Activated T-cell treated with anti-CD3 and anti-CD28 coated beads, Interleukin-2, amount 50 U/mL, for 24 hours (primary cell): ENCODE measurements around the gene SCUBE1.

Experiments
- DNase-seq: peaks from one replicate; pipeline ENCODE4 v3.0.0-alpha.2; 2020
- H3K27ac Mint-ChIP-seq: 2 replicates; pipeline ENCODE4 v1.8.0; 2020; ENCODE audit warnings: mild to moderate bottlenecking, mixed read lengths
- H3K27me3 Mint-ChIP-seq: 2 replicates; pipeline ENCODE4 v1.8.0; 2020; ENCODE audit warnings: mixed read lengths
- H3K36me3 Mint-ChIP-seq: 2 replicates; pipeline ENCODE4 v1.8.0; 2020; ENCODE audit warnings: low read depth, mixed read lengths
- H3K4me1 Mint-ChIP-seq: 2 replicates; pipeline ENCODE4 v1.8.0; 2020; ENCODE audit warnings: low read depth, mixed read lengths
- H3K4me3 Mint-ChIP-seq: 2 replicates; pipeline ENCODE4 v1.8.0; 2020; ENCODE audit warnings: mild to moderate bottlenecking, moderate library complexity, mixed read lengths
- H3K9me3 Mint-ChIP-seq: 2 replicates; pipeline ENCODE4 v1.8.0; 2020; ENCODE audit warnings: mixed read lengths

SCUBE1 gene

DNA sequence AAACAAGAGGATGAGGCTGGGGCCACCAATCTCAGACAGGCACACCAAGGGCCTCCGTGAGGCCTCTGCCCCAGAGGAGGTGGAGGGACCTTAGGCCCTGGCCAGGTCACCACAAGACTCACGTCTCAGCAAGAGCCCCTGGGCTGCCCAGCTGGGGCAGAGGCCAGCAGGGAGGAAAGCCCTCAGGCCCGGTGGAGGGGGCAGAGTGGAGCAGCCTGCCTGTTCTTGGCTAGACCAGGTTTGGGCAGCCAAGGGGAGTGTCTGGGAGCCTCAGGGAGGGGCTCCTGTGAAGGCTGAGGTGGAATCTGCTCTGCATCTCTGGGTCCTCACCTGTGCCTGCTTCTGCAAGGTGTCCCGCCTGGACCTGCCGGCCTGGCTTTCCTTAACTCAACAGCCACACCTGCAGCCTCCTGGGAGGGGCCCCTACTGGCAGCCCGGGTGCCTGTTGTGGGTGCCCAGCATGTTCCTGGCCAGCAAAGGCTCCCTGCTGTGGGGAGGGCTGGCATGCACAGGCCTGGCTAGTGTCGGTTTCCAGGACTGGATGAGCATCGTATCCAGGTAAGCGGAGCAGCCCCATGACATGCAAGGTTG is 168.1 kb downstream of the SCUBE1 start:
- peak overlapping the region; percentile 47 for H3K27ac Mint-ChIP-seq

DNA sequence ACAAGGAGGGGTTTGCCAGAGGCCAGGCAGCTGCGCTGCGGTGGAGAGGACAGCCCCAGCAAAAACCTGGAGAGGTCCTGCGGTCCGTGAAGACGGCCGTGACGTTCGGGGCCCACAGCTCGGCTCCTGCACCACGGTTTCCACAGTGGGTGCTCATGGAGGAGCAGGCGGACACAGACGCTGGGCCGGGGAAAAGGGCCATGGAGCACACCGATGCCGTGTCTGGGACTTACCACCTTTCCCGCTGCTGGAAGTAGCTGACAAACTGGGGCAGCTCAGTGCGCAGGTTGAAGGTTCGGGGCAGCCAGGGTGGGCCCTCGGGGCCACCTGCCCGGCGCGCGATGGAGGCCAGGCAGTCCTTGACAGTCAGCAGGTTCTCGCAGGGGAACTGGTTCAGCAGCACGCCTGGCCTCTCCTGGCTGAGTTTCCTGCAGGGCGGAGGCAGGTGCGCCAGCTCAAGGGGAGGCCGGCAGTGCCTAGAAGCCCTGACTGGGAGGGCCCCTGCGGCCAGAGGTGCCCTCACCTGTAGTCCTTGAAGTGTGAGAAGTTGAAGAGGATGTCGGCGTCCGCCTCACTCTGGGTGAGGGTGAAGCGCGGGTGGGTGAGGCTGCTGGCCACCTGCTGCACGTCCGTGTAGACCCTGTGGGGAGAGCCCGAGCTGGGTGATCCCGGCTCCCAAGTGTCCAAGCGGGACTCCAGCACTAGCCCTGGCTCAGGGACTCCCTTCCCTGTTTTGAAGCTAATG is 169.0 kb downstream of the SCUBE1 start:
- no peak for DNase-seq
- Mint-ChIP-seq H3K36me3 (peaks cover 94% of the 10 kb centered on the region), H3K27me3 (no peaks in the 10 kb centered on the region), H3K27ac (no peak overlapping the region), H3K4me1 (peaks cover 1% of the 10 kb centered on the region), H3K4me3 (no peak overlapping the region), H3K9me3 (peaks cover 2% of the 10 kb centered on the region)

More for the DNA sequence above, 168.1 kb downstream of the SCUBE1 start:
- H3K4me1 Mint-ChIP-seq: peaks cover 1% of the 10 kb centered on the region
- no peak overlapping the region for H3K4me3 Mint-ChIP-seq
- no peak for DNase-seq
- H3K27me3 Mint-ChIP-seq: no peaks in the 10 kb centered on the region
- H3K9me3 Mint-ChIP-seq: peaks cover 2% of the 10 kb centered on the region
- H3K36me3 Mint-ChIP-seq: peaks cover 94% of the 10 kb centered on the region

DNA sequence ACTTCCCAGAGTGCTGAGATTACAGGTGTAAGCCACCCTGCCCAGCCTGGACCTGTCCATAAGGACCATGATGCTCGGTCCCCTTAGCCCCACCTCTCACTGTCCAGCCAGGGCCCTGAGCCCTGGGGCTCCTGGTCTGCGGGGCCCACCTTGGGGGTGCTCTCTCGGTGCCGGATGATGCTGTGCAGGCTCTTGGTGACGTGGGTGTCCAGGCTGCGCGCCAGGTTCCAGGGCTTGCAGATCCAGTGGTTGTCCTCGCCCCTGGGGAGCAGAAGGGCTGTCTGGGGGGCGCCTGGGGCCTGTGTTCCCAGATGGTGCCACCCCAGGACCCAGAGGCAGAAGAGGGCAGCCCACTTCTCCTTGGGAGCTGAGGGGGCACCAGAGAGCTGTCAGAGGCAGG is 169.6 kb downstream of the SCUBE1 start:
- no peaks in the 10 kb centered on the region for H3K27me3 Mint-ChIP-seq
- no peak overlapping the region for H3K27ac Mint-ChIP-seq
- peaks cover 94% of the 10 kb centered on the region for H3K36me3 Mint-ChIP-seq
- H3K9me3 Mint-ChIP-seq: peaks cover under 1% of the 10 kb centered on the region
- H3K4me1 Mint-ChIP-seq: peaks cover under 1% of the 10 kb centered on the region
- H3K4me3 Mint-ChIP-seq: no peak overlapping the region
- DNase-seq: no peak

DNA sequence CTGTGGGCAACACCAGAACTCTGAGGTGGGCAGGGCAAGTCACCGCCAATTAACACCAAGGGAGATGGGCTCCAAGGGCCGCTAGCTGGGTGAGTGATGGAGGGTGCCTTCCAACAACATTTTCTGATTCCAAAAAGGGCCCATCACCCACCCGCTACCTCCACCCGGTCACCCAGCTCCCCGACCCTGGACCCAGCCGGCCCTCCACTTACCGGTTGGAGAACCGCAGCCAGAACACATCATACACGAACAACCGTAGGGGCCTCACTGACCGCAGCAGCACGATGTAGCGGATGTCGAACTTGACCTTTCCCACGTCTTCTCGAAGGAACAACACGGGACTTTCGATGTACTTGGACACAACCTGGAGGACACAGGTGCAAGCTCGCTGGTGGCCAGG is 171.0 kb downstream of the SCUBE1 start:
- no peaks in the 10 kb centered on the region for H3K4me1 Mint-ChIP-seq
- peaks cover 91% of the 10 kb centered on the region for H3K36me3 Mint-ChIP-seq
- DNase-seq: no peak
- H3K9me3 Mint-ChIP-seq: no peaks in the 10 kb centered on the region
- no peak overlapping the region for H3K27ac Mint-ChIP-seq
- no peak overlapping the region for H3K4me3 Mint-ChIP-seq
- no peaks in the 10 kb centered on the region for H3K27me3 Mint-ChIP-seq

DNA sequence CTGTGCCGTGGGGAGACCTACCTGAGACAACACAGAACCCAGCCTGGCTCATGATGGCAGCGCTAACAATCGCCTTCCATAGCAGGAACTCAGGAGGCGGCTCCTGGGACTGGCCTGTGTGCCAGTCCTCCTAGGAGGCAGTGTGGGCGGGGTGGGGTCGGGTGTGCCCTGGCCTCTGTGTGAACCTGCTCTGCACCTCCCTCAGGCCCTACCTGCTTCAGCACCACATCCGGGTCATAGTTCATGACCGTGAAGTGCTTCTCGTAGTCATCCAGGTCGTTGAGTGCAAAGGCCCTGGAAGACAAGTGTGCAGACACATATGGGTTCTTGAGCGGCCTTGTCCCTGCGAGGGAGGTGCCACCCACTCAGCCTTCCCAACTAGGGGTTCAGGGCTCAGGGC is 171.6 kb downstream of the SCUBE1 start:
- Mint-ChIP-seq H3K36me3 (peaks cover 92% of the 10 kb centered on the region), H3K9me3 (no peaks in the 10 kb centered on the region), H3K4me1 (no peaks in the 10 kb centered on the region), H3K4me3 (no peak overlapping the region), H3K27ac (no peak overlapping the region), H3K27me3 (no peaks in the 10 kb centered on the region)
- no peak for DNase-seq

DNA sequence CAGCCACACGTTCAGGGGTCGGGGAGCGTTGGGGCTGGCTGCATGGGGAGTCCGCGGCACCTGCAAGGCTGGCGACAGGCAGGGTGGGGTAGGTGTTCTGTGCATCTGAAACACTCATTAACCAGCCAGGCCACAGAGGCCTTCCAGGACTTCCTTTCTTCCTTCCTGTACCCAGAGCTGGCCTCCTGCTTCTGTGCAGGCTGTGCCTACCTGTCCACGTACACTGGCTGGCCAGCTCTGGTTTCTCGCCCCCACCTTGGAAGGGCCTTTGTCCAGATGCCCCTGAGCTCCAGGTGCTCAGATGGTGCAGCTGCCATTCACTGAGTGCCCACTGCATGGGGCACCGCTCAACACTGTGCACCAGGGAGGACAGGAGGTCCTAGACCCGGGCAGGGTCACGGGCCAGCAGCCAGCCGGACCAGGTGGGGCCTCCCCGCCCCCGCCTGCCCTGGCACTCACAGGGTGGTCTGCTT is 172.1 kb downstream of the SCUBE1 start:
- H3K4me3 Mint-ChIP-seq: no peak overlapping the region
- H3K27me3 Mint-ChIP-seq: no peaks in the 10 kb centered on the region
- H3K9me3 Mint-ChIP-seq: no peaks in the 10 kb centered on the region
- DNase-seq: no peak
- peaks cover 93% of the 10 kb centered on the region for H3K36me3 Mint-ChIP-seq
- H3K4me1 Mint-ChIP-seq: no peaks in the 10 kb centered on the region
- no peak overlapping the region for H3K27ac Mint-ChIP-seq

DNA sequence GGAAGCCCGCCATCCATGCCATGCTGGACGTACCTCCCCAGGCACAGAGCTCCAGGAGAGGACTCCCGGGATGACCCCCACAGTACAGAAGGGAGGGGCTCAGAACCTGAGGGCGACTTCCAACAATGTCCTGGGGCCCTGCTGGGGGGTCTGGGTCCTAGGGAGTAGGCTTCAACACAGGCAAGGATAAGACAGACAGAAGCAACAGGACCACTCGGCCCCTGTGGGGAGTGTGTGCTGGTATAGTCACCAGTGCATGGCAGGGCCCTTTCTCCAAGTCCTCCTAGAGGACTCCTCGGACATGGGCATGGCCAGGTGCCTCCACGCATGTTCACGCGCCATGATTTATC is 173.1 kb downstream of the SCUBE1 start:
- Mint-ChIP-seq H3K4me1 (no peaks in the 10 kb centered on the region), H3K4me3 (no peak overlapping the region), H3K36me3 (peaks cover 86% of the 10 kb centered on the region), H3K27ac (no peak overlapping the region), H3K27me3 (no peaks in the 10 kb centered on the region), H3K9me3 (no peaks in the 10 kb centered on the region)
- no peak for DNase-seq

DNA sequence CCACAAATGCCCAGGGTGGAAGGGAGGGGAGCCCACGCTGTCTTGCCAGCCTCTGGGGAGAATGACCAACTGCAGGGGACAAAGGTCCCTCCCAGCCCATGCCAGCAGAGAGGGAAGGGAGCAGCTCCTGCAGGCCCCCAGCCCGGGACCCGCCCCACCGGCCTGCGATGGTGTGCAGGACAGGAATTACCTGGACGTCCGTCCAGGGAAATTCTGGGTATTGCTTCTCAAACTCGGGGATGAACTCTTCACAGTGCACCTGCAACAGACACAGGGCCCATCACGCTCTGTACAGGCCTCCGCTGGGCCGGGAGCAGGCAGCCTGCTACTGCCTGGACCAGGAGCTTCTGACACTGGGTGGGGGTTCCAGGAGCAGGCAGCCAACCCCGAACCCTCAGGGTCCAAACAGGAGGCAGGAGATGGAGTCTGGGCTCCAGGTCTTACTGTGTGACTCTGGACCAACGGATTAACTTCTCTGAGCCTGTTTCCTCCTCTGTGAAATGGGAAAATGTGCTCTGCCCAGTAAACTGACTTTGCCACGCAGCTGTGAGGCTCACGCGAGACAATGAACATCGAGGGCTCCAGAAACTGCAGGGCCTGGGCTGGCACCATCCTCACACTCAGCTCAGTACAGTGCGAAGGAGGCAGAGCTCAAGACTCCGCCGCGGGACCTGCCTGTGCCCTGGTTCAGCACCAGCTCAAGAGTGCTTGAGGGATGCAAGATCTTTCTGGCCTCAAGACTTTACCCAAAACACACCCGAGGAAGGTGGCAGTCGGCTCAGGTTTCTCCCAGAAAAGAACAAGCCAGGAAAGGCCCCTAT is 173.7 kb downstream of the SCUBE1 start:
- Mint-ChIP-seq H3K27me3 (no peaks in the 10 kb centered on the region), H3K36me3 (peaks cover 82% of the 10 kb centered on the region), H3K27ac (no peak overlapping the region), H3K9me3 (no peaks in the 10 kb centered on the region), H3K4me1 (no peaks in the 10 kb centered on the region), H3K4me3 (no peak overlapping the region)
- no peak for DNase-seq

DNA sequence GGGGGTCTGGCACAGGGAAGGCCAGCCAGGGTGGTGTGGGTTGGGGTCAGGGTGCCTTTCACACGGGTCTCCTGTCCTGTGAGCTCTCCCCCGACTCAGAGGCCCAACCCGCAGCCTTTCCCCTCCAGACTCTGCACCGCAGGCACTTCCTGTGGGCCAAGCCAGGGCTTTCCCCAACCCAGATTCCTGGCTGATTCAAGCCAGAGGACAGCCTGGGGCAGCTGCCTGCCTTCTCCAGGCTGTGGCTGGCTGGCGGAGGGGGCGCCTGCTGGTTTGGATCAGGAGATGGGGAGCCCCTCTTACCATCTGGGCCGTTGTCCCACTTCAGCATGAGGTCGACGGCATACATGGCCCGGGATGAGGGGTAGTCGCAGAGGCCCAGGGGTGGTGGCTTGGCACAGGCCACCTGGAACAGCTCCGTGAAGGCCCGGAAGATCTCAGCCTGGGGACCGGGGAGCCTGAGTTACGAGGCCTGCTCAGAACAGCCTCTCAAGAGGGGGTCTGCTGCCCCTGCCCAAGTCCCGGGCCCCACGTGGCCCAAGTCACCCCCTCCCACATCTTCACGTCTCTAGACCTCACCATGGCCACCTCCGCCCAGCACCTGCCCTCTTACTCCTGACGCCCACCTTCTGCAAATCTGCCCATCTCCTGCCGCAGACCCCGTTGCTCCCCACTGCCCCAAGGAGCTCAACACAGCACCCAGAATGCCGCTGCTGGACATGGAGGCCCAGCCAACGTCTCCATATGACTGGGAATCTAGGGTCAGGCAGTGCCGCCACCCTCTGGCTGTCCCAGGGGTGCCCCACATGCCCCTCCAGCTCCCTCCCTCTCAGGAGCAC is 174.5 kb downstream of the SCUBE1 start:
- Mint-ChIP-seq H3K4me1 (peaks cover 2% of the 10 kb centered on the region), H3K9me3 (no peaks in the 10 kb centered on the region), H3K27me3 (no peaks in the 10 kb centered on the region), H3K4me3 (no peak overlapping the region), H3K36me3 (peaks cover 81% of the 10 kb centered on the region), H3K27ac (peak overlapping the region; percentile 37)
- no peak for DNase-seq

DNA sequence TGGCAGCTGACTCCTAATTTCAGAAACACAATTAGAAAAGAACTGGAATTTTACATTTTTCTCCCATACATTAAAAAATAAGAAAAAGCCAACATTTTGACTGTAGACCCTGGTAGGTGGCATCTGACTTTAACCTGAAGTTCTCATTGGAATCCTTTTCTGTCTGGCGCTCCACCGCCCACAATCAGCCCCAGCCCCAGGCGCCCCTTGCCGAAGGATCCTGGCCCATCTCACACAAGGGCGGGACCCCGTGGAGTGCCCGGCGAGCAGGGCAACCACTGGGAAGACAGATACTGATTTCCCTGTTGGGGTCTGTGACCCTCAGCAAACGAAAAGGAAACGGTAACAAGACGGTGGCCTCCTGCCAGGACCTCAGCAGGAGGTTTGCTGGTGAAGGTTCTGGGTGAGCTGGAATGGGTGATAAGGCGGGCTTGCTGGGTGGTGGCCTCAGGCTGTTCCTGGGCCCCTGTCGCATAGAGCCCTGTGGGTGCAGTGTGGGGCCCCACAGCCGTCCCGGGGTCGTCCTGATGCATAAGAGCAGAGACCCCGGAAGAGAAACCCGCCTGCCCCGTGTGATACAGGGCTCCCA is 176.1 kb downstream of the SCUBE1 start:
- H3K36me3 Mint-ChIP-seq: peaks cover 70% of the 10 kb centered on the region
- DNase-seq: no peak
- no peak overlapping the region for H3K27ac Mint-ChIP-seq
- H3K9me3 Mint-ChIP-seq: no peaks in the 10 kb centered on the region
- H3K27me3 Mint-ChIP-seq: no peaks in the 10 kb centered on the region
- no peak overlapping the region for H3K4me3 Mint-ChIP-seq
- H3K4me1 Mint-ChIP-seq: peaks cover 2% of the 10 kb centered on the region

DNA sequence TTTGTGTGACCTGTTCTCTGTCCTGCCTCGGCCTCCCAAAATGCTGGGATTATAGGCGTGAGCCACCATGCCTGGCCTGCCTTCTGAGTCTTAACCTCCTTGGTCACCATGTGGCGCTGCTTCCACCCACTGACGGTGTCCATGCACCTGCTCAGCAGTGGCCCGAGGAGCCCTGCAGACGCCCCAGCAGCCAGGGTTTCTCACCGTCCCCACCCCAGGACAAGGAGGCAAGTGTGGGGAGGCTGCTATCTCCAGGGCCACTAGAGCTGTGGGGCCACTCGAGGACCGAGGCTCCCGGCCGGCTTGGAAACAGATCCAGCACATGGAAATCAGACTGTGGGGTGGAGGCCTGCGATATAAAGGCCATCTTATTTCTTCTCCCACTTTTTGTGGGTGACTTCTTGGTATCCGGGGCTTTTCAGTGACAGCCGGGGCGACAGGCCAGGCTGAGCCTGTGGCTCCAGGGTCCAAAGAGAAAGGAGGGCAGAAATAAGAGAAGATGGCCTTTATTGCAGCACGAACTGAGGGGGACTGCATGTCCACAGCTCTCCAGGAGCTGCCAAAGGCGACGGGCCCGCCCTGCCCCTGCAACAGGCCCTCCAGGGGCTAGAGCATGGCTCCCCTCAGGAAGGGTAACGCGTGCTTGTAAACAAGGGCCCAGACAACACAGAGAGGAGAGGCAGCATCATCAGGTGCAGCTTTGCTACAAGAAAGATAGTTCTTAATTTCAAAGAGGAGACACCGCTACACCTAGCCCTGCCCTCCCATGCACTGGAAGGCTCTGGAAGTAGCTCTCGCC is 176.8 kb downstream of the SCUBE1 start:
- H3K4me1 Mint-ChIP-seq: peaks cover 2% of the 10 kb centered on the region
- no peak overlapping the region for H3K4me3 Mint-ChIP-seq
- peak overlapping the region; percentile 11 for H3K27ac Mint-ChIP-seq
- H3K27me3 Mint-ChIP-seq: no peaks in the 10 kb centered on the region
- DNase-seq: no peak
- H3K9me3 Mint-ChIP-seq: no peaks in the 10 kb centered on the region
- H3K36me3 Mint-ChIP-seq: peaks cover 67% of the 10 kb centered on the region

DNA sequence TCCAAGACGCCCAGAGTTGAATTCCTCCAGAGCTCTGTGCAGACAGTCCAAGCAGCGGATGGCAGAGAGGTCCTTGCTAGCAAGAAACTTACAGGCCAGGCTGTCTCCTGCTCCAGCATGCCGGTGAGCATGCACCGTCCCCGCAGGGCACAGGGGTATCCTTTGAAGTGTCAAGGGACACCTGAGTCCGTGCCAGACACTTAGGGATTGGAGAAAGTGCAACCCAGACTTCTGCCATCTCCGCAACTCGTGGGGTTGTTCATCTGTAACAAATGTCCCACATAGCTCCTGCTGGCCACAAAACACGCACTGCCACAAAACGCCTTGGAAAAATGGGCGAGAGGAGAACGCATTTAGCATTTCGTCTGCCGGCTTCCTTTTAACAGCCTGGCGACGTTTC is 178.5 kb downstream of the SCUBE1 start:
- no peaks in the 10 kb centered on the region for H3K27me3 Mint-ChIP-seq
- H3K4me1 Mint-ChIP-seq: peaks cover 2% of the 10 kb centered on the region
- no peak for DNase-seq
- H3K9me3 Mint-ChIP-seq: no peaks in the 10 kb centered on the region
- H3K4me3 Mint-ChIP-seq: no peak overlapping the region
- peaks cover 60% of the 10 kb centered on the region for H3K36me3 Mint-ChIP-seq
- H3K27ac Mint-ChIP-seq: no peak overlapping the region

DNA sequence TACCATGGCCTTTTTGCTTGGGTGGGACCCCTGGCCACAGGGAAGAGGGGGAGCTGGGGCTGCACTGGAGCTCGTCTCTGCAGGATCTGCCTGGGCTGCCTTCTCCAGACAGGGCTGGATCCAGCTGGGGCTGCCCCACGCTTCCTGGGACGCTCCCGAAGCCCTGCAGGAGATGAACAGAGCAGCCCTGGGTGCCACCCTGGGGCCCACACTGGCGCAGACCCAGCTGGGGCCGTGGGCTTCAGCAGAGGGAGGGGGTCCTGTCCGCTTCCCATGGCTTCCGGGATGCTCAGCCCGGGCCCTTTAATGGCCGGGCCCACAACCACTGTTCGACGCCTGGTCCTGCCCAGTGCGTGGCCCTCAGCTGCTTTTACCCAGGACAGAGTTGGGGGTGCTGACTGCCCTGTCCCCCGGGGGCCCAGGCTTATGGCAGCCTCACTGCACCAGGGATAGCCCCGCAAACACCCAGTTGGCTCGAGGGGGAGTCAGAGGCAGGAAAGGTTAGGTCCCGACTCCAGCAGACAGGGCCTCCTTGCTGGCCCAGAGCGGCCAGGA is 179.9 kb downstream of the SCUBE1 start:
- H3K4me3 Mint-ChIP-seq: no peak overlapping the region
- no peak for DNase-seq
- H3K27ac Mint-ChIP-seq: no peak overlapping the region
- no peaks in the 10 kb centered on the region for H3K27me3 Mint-ChIP-seq
- H3K9me3 Mint-ChIP-seq: no peaks in the 10 kb centered on the region
- peaks cover 5% of the 10 kb centered on the region for H3K4me1 Mint-ChIP-seq
- H3K36me3 Mint-ChIP-seq: peaks cover 59% of the 10 kb centered on the region
